HepG2 (cell line): ENCODE results near the gene BCAS2. TPM values are rescaled to one million over a fixed set of nuclear protein-coding genes. Genes with fewer than 3 reads are reported as not detected.

Source experiments
- ATAC-seq: fragments of 200-7000 bp; cut with Tn5 transposase; 3 replicates; pipeline ENCODE4 v1.9.1; 2020; ENCODE audit warnings: mild to moderate bottlenecking, moderate library complexity
- BruUV-seq: library from RNA; stranded (reverse); fragments of 400-500 nt; replicated peaks from 2 replicates; lab custom pipeline; 2021; lab: Mats Ljungman, UMichigan
- CTCF ChIA-PET: fragments of 300-600 bp; formaldehyde crosslinking; extraction: SDS; loops from one replicate; lab custom pipeline; 2021; ENCODE audit warnings: low total read pairs, inconsistent platforms, low intra/inter-chr PET ratio; lab: Yijun Ruan, JAX
- POLR2A ChIA-PET: fragments of 350-600 bp; sonication (Branson Sonifier 250); formaldehyde crosslinking; loops from one replicate; lab custom pipeline; 2020; ENCODE audit warnings: antibody characterized with exemption, inconsistent platforms; lab: Yijun Ruan, JAX
- DNase-seq: peaks from one replicate; pipeline ENCODE4 v3.0.0-alpha.2; 2015; ENCODE audit warnings: low spot score
- FAIRE-seq: peaks from 3 replicates; lab custom pipeline; 2011; peaks lifted over from hg19 to GRCh38; lab: Jason Lieb, UNC
- H2AFZ ChIP-seq: one replicate; pipeline ENCODE4 v1.6.1; 2011; ENCODE audit warnings: low read length, inconsistent platforms
- H3K27ac ChIP-seq: fragments of 300-600 bp; 3 replicates; pipeline ENCODE4 v1.8.0; 2011; ENCODE audit warnings: mixed run types, mild to moderate bottlenecking, mixed read lengths, low read length, inconsistent platforms; ENCODE audit not compliant: insufficient read depth; ENCODE audit errors: extremely low read length
- H3K27me3 ChIP-seq, 2 experiments: fragments of 200-600 bp in 1 of 2; 2 replicates in 1 of 2; 3 replicates in 1 of 2; pipeline versions ENCODE4 v1.6.0 to v1.8.0; 2011; ENCODE audit warnings: low read length in 2 of 2, mild to moderate bottlenecking in 2 of 2, moderate library complexity in 2 of 2, inconsistent platforms in 1 of 2; ENCODE audit not compliant: insufficient read depth in 2 of 2, control insufficient read depth in 1 of 2
- H3K36me3 ChIP-seq, 2 experiments: fragments of 200-600 bp in 1 of 2; replicated peaks in 1 of 2; 2 replicates in 1 of 2; 3 replicates in 1 of 2; pipeline versions ENCODE4 v1.5.1 to v1.8.0; 2011; ENCODE audit warnings: low read length in 2 of 2, inconsistent platforms in 1 of 2; ENCODE audit not compliant: insufficient read depth in 2 of 2, control insufficient read depth in 1 of 2
- H3K4me1 ChIP-seq: 2 replicates; pipeline ENCODE4 v1.5.1; 2012; ENCODE audit warnings: low read length, inconsistent platforms; ENCODE audit not compliant: insufficient read depth
- H3K4me2 ChIP-seq: 2 replicates; pipeline ENCODE4 v1.6.0; 2011; ENCODE audit warnings: low read depth, low read length, inconsistent platforms
- H3K4me3 ChIP-seq, 3 experiments: fragments of 200-600 bp in 1 of 3; sonication (generic), shearing (Covaris generic) in 1 of 3; replicated peaks in 1 of 3; 2 replicates each; pipeline ENCODE4 v1.5.1; 2011 to 2016; ENCODE audit warnings: low read length in 3 of 3, inconsistent platforms in 2 of 3, low read depth in 2 of 3, mild to moderate bottlenecking in 2 of 3, control low read depth in 1 of 3, mixed read lengths in 1 of 3; ENCODE audit not compliant: insufficient read depth in 1 of 3
- H3K79me2 ChIP-seq: one replicate; pipeline ENCODE4 v1.6.1; 2011; ENCODE audit warnings: low read length, inconsistent platforms; ENCODE audit not compliant: insufficient read depth
- H3K9ac ChIP-seq: 2 replicates; pipeline ENCODE4 v1.6.0; 2011; ENCODE audit warnings: mild to moderate bottlenecking, low read depth, low read length, inconsistent platforms; ENCODE audit not compliant: insufficient read depth
- H3K9me3 ChIP-seq: 2 replicates; pipeline ENCODE4 v1.5.1; 2012; ENCODE audit warnings: mild to moderate bottlenecking, low read length
- H4K20me1 ChIP-seq: 2 replicates; pipeline ENCODE4 v1.6.0; 2011; ENCODE audit warnings: inconsistent platforms, mild to moderate bottlenecking, low read length, moderate library complexity; ENCODE audit not compliant: insufficient read depth
- EED ChIP-seq: sonication (generic); formaldehyde crosslinking; IDR thresholded peaks from 2 replicates; pipeline ENCODE4 v1.5.0; 2020; ENCODE audit warnings: mild to moderate bottlenecking, missing genetic modification reagents
- FOXK2 ChIP-seq: fragments of 450-650 bp; IDR thresholded peaks from 2 replicates; pipeline ENCODE4 v1.6.1; 2016
- FOXP1 ChIP-seq, 2 experiments: fragments of 450-650 bp in 1 of 2; IDR thresholded peaks; 2 replicates each; pipeline ENCODE4 v1.6.1; 2017 to 2018; ENCODE audit warnings: antibody characterized with exemption in 1 of 2
- HOXA7 ChIP-seq: sonication (generic); formaldehyde crosslinking; IDR thresholded peaks from 2 replicates; pipeline ENCODE4 v1.8.1; 2022; ENCODE audit warnings: mild to moderate bottlenecking, missing genetic modification reagents, moderate library complexity
- MATR3 ChIP-seq: sonication (generic); formaldehyde crosslinking; IDR thresholded peaks from 2 replicates; pipeline ENCODE4 v1.4.0; 2020; ENCODE audit warnings: missing genetic modification reagents
- NFE2L2 ChIP-seq: fragments of 150-350 bp; IDR thresholded peaks from 2 replicates; pipeline ENCODE4 v1.6.1; 2014; ENCODE audit warnings: low read length
- NR1H2 ChIP-seq: sonication (generic); formaldehyde crosslinking; IDR thresholded peaks from 2 replicates; pipeline ENCODE4 v1.8.1; 2022; ENCODE audit warnings: low read depth, missing genetic modification reagents, borderline replicate concordance
- SIX4 ChIP-seq: sonication (generic); formaldehyde crosslinking; IDR thresholded peaks from 2 replicates; pipeline ENCODE4 v1.4.0; 2020; ENCODE audit warnings: missing genetic modification reagents
- SPEN ChIP-seq: sonication (generic); formaldehyde crosslinking; IDR thresholded peaks from 2 replicates; pipeline ENCODE4 v1.5.1; 2020; ENCODE audit warnings: low read depth, mild to moderate bottlenecking, missing genetic modification reagents
- TCF7L2 ChIP-seq: IDR thresholded peaks from 2 replicates; pipeline ENCODE4 v1.6.1; 2011; ENCODE audit warnings: mild to moderate bottlenecking, low read depth, low read length, moderate library complexity
- TOPORS ChIP-seq: sonication (generic); formaldehyde crosslinking; IDR thresholded peaks from 2 replicates; pipeline ENCODE4 v1.8.0; 2023; ENCODE audit warnings: mild to moderate bottlenecking, missing genetic modification reagents
- XBP1 ChIP-seq: sonication (generic); formaldehyde crosslinking; IDR thresholded peaks from 2 replicates; pipeline ENCODE4 v1.5.0; 2020; ENCODE audit warnings: missing genetic modification reagents
- ZKSCAN5 ChIP-seq: sonication (generic); formaldehyde crosslinking; IDR thresholded peaks from 2 replicates; pipeline ENCODE4 v1.5.1; 2020; ENCODE audit warnings: mild to moderate bottlenecking, missing genetic modification reagents
- ZNF234 ChIP-seq: sonication (generic); formaldehyde crosslinking; conservative IDR thresholded peaks from 2 replicates; pipeline ENCODE4 v1.5.1; 2020; ENCODE audit warnings: mild to moderate bottlenecking, missing genetic modification reagents
- ZNF292 ChIP-seq: sonication (generic); formaldehyde crosslinking; IDR thresholded peaks from 2 replicates; pipeline ENCODE4 v1.8.1; 2022; ENCODE audit warnings: mild to moderate bottlenecking, low read depth, missing genetic modification reagents, borderline replicate concordance
- WGBS: methylation state at CpG from one replicate; pipeline ENCODE4 v1.1.6; 2017; ENCODE audit warnings: low lambda C conversion rate; 5-methylcytosine and 5-hydroxymethylcytosine counted together
- in situ Hi-C: cut with HindIII; loops from 2 replicates; pipeline ENCODE4 v1.10.0; 2017; ENCODE audit warnings: low pct_unique_long_range_greater_than_20kb; ENCODE audit not compliant: extremely low pct_ligation_motif_present
- intact Hi-C: fragments of 100-400 bp; cut with micrococcal nuclease; formaldehyde crosslinking; loops from one replicate; pipeline ENCODE4 v1.10.0; 2022; ENCODE audit not compliant: unreplicated experiment
- polyA plus RNA-seq, 8 experiments: library from polyadenylated mRNA; depleted of rRNA in 3 of 8; stranded (reverse) in 7 of 8; unstranded in 1 of 8; fragments of >200 nt; fragmentation: Illumina TruSeq in 4 of 8; extraction: Trizol in 4 of 8; gene quantifications; 2 replicates each; pipeline versions ENCODE4 v1.2.1 to v1.2.3, GENCODE V29; 2011 to 2016; ENCODE audit warnings: low read depth in 4 of 8, missing spikeins in 1 of 8, mixed read lengths in 1 of 8; ENCODE audit not compliant: insufficient read depth in 1 of 8
- total RNA-seq, 5 experiments: library from RNA; depleted of rRNA; stranded (reverse); fragments of >200 nt; fragmentation: Illumina TruSeq; extraction: Trizol; gene quantifications; 2 replicates each; pipeline ENCODE4 v1.2.3, GENCODE V29; 2016; ENCODE audit warnings: low read depth in 1 of 5
- TF ChIP-seq, protein P1 (sequence below): sonication (generic); formaldehyde crosslinking; IDR thresholded peaks from 2 replicates; pipeline ENCODE4 v1.5.0; 2020; ENCODE audit warnings: missing genetic modification reagents
- TF ChIP-seq, protein P2 (sequence below): sonication (generic); formaldehyde crosslinking; IDR thresholded peaks from 2 replicates; pipeline ENCODE4 v1.4.0; 2020; ENCODE audit warnings: missing genetic modification reagents

BCAS2 gene
- total and polyA plus RNA-seq, 2 of the 13 experiments (the other 11 are each of a cell fraction or from before 2014, with no cell fraction given) = 18.0 to 47.4 TPM

DNA sequence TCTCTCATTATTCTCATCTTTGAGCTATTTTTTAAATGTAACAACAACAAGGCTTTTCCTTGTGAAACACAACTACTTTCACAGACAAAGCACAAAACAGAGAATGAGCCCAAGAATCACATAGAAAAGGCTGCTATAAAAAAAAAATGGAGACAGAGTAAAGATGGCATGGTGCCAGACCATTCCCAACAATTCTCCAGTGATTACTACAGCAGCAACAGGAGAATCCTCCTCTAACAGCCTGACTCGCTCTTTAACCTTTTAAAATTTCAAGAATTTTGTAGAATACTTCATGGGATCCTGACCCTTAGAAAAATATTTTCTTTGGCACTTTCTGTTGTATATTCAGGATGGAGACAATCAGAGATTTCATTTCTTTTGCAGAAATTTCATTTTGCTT lies 3.8 kb upstream of the BCAS2 start (continued):
- TF ChIP-seq TCF7L2 (no peak), SIX4 (no peak), EED (CRISPR knock-in tag) (no peak), HOXA7 (no peak), ZKSCAN5 (no peak), MATR3 (CRISPR knock-in tag) (no peak), ZNF234 (CRISPR knock-in tag) (no peak)

DNA sequence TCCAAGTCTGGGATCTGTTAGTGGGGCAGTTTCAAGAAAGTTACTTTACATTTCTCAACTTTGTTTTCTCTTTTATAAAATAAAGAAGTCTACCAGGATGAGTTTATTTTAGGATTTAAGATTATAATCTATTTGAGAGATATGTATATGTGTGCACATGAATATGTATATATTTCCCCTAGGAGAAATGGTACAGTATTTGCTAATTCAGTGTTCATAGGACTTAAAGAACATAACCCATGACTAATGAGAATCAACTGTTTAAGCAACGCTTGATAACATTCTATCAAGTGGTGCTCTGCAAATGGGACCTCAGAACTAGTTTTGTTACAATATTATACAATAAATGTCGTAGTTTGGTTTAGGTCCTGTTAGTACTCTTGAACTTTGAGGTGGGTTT lies 7.0 kb downstream of the BCAS2 start:
- intact Hi-C loops (no loop called here), in situ Hi-C loops (no loop called here)
- ChIA-PET POLR2A (no interaction called here), CTCF (no interaction called here)
- H3K9me3 ChIP-seq = no peaks in the 10 kb centered on the region
- ATAC-seq (no peak), DNase-seq (no peak), FAIRE-seq (no peak)
- H3K27me3 ChIP-seq = no peaks in the 10 kb centered on the region
- H3K36me3 ChIP-seq = peaks cover 9 to 56% of the 10 kb centered on the region in 2 experiments; a peak in 4 of 5 replicates
- no peak overlapping the region for H3K4me3 ChIP-seq
- H3K9ac ChIP-seq = no peak overlapping the region
- no peak overlapping the region for H3K27ac ChIP-seq
- BruUV-seq = no TSS peak
- no peak overlapping the region for H2AFZ ChIP-seq
- no peaks in the 10 kb centered on the region for H3K79me2 ChIP-seq
- H3K4me1 ChIP-seq = 0 out of 2 replicates have a peak, but pooled peaks cover 1% of the 10 kb centered on the region
- no peak overlapping the region for H3K4me2 ChIP-seq
- TF ChIP-seq XBP1 (CRISPR knock-in tag) (no peak), FOXP1 (IDR thresholded peaks at IDR 0.05) (no peak), FOXP1 (CRISPR knock-in tag; IDR thresholded peaks at IDR 0.05) (no peak), NR1H2 (CRISPR knock-in tag) (no peak)
- H4K20me1 ChIP-seq = no peaks in the 10 kb centered on the region
- WGBS = 90% methylated on average over 2 of the region's 2 CpGs

DNA sequence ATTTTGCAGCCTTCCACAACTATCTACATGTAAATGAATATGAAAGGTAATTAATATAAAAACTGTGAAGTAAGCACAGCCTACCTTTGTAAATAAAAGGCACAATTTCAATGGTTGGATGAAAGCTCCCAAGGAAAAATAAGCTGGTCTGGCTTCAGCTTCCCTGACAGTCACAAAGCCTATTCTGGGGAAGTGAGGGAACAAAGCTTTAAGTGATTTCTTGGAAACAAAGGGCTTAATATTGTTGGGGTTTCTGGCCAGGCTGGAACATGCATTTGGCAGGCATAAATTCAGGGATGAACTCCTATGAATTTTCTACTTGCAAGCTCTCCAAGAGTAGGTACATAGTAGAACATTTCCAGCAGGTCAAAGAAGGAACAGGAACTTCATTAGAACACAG lies 17.3 kb downstream of the BCAS2 start:
- intact Hi-C loops = no loop called here
- DNase-seq (no peak), FAIRE-seq (no peak), ATAC-seq (no peak)
- in situ Hi-C loops = no loop called here
- no TSS peak for BruUV-seq
- H3K36me3 ChIP-seq = peaks cover 1 to 22% of the 10 kb centered on the region in 2 experiments; a peak in 2 of 5 replicates
- no peak overlapping the region for H2AFZ ChIP-seq
- POLR2A ChIA-PET = no interaction called here
- CTCF ChIA-PET = no interaction called here
- no peak overlapping the region for H3K4me3 ChIP-seq
- H3K27me3 ChIP-seq = no peaks in the 10 kb centered on the region
- H3K27ac ChIP-seq = no peak overlapping the region
- no peaks in the 10 kb centered on the region for H4K20me1 ChIP-seq
- H3K9ac ChIP-seq = no peak overlapping the region
- H3K4me1 ChIP-seq = no peaks in the 10 kb centered on the region
- no peaks in the 10 kb centered on the region for H3K79me2 ChIP-seq
- H3K4me2 ChIP-seq = no peak overlapping the region
- H3K9me3 ChIP-seq = no peaks in the 10 kb centered on the region
- TF ChIP-seq FOXK2 (no peak), ZNF292 (CRISPR knock-in tag) (no peak), NFE2L2 (no peak), SIX4 (no peak), TOPORS (no peak), SPEN (CRISPR knock-in tag) (no peak)
- TF ChIP-seq, protein P1, sequence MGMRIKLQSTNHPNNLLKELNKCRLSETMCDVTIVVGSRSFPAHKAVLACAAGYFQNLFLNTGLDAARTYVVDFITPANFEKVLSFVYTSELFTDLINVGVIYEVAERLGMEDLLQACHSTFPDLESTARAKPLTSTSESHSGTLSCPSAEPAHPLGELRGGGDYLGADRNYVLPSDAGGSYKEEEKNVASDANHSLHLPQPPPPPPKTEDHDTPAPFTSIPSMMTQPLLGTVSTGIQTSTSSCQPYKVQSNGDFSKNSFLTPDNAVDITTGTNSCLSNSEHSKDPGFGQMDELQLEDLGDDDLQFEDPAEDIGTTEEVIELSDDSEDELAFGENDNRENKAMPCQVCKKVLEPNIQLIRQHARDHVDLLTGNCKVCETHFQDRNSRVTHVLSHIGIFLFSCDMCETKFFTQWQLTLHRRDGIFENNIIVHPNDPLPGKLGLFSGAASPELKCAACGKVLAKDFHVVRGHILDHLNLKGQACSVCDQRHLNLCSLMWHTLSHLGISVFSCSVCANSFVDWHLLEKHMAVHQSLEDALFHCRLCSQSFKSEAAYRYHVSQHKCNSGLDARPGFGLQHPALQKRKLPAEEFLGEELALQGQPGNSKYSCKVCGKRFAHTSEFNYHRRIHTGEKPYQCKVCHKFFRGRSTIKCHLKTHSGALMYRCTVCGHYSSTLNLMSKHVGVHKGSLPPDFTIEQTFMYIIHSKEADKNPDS (CRISPR knock-in tag) = no peak
- TF ChIP-seq, protein P2, sequence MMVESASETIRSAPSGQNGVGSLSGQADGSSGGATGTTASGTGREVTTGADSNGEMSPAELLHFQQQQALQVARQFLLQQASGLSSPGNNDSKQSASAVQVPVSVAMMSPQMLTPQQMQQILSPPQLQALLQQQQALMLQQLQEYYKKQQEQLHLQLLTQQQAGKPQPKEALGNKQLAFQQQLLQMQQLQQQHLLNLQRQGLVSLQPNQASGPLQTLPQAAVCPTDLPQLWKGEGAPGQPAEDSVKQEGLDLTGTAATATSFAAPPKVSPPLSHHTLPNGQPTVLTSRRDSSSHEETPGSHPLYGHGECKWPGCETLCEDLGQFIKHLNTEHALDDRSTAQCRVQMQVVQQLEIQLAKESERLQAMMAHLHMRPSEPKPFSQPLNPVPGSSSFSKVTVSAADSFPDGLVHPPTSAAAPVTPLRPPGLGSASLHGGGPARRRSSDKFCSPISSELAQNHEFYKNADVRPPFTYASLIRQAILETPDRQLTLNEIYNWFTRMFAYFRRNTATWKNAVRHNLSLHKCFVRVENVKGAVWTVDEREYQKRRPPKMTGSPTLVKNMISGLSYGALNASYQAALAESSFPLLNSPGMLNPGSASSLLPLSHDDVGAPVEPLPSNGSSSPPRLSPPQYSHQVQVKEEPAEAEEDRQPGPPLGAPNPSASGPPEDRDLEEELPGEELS (CRISPR knock-in tag) = no peak
